Mesothelial cell of epicardium (in vitro differentiated cells): ENCODE data around the gene NPHP4. TPM values are rescaled to one million over a fixed set of nuclear protein-coding genes. Genes with fewer than 3 reads are reported as not detected.

Experiments
- DNase-seq, 2 experiments: peaks; one replicate each; pipeline ENCODE4 v3.0.0; 2021; ENCODE audit warnings: low spot score in 2 of 2; ENCODE audit not compliant: unreplicated experiment in 2 of 2
- H3K27ac Mint-ChIP-seq: 2 replicates; pipeline ENCODE4 v1.8.0; 2021; ENCODE audit warnings: mixed read lengths
- H3K27me3 Mint-ChIP-seq: 2 replicates; pipeline ENCODE4 v1.8.0; 2021; ENCODE audit warnings: low read depth, mixed read lengths
- H3K36me3 Mint-ChIP-seq: 2 replicates; pipeline ENCODE4 v1.8.0; 2021; ENCODE audit warnings: mixed read lengths
- H3K4me1 Mint-ChIP-seq: 2 replicates; pipeline ENCODE4 v1.8.0; 2021; ENCODE audit warnings: mixed read lengths
- H3K4me3 Mint-ChIP-seq: 2 replicates; pipeline ENCODE4 v1.8.0; 2021; ENCODE audit warnings: mild to moderate bottlenecking, moderate library complexity, mixed read lengths
- H3K9me3 Mint-ChIP-seq: 2 replicates; pipeline ENCODE4 v1.8.0; 2021; ENCODE audit warnings: mixed read lengths
- CTCF ChIP-seq: fragments of 200-600 bp; sonication (generic); IDR thresholded peaks from one replicate; pipeline ENCODE4 v1.5.0; 2021; ENCODE audit warnings: antibody characterized with exemption; ENCODE audit not compliant: unreplicated experiment
- total RNA-seq: library from RNA; stranded (reverse); gene quantifications from 3 replicates; pipeline ENCODE4 v1.2.1, GENCODE V29; 2021

NPHP4 gene
- total RNA-seq, 1 donor from 2014 or later = 16.4 TPM

- Mint-ChIP-seq H3K4me1 (peaks cover 13% of the 10 kb centered on the region), H3K9me3 (no peaks in the 10 kb centered on the region), H3K27me3 (peaks cover 4% of the 10 kb centered on the region), H3K27ac (no peak overlapping the region), H3K36me3 (no peaks in the 10 kb centered on the region), H3K4me3 (no peak overlapping the region)
- no peak for DNase-seq
- TF ChIP-seq CTCF = no peak
These were observed 8.4 kb upstream of the NPHP4 start for GRCh38 chr1:6000444-6001288.

- no peak for DNase-seq
- no peaks in the 10 kb centered on the region for H3K9me3 Mint-ChIP-seq
- no peak overlapping the region for H3K4me3 Mint-ChIP-seq
- H3K27ac Mint-ChIP-seq = no peak overlapping the region
- peaks cover 13% of the 10 kb centered on the region for H3K4me1 Mint-ChIP-seq
- no peak for TF ChIP-seq CTCF
- H3K36me3 Mint-ChIP-seq = no peaks in the 10 kb centered on the region
- H3K27me3 Mint-ChIP-seq = peaks cover 4% of the 10 kb centered on the region
These were observed 7.7 kb upstream of the NPHP4 start for GRCh38 chr1:5999711-6000443.

DNA sequence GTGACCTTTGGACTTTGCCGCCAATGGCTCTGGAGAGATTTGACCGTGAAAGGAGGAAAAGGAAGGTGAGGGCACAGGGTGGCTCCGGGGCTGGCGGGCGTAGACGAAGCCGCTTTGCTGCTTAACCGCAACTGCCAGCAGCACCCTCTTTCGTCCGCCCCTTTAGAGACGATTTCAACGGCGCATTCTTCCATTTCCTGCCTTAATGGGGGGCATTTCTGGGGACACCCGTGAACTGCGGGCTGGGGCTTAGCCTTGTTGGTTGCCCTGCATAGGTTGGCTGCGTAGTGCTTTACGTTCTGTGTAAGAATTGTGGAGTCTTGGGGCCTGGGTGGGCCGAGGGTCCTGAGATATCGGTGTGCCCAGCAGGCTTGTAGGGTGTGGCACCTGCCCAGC, 6.7 kb upstream of the NPHP4 start:
- Mint-ChIP-seq H3K27me3 (peaks cover 10% of the 10 kb centered on the region), H3K36me3 (no peaks in the 10 kb centered on the region), H3K4me3 (no peak overlapping the region), H3K4me1 (peaks cover 9% of the 10 kb centered on the region), H3K9me3 (no peaks in the 10 kb centered on the region), H3K27ac (no peak overlapping the region)
- no peak for DNase-seq
- TF ChIP-seq CTCF = no peak

DNA sequence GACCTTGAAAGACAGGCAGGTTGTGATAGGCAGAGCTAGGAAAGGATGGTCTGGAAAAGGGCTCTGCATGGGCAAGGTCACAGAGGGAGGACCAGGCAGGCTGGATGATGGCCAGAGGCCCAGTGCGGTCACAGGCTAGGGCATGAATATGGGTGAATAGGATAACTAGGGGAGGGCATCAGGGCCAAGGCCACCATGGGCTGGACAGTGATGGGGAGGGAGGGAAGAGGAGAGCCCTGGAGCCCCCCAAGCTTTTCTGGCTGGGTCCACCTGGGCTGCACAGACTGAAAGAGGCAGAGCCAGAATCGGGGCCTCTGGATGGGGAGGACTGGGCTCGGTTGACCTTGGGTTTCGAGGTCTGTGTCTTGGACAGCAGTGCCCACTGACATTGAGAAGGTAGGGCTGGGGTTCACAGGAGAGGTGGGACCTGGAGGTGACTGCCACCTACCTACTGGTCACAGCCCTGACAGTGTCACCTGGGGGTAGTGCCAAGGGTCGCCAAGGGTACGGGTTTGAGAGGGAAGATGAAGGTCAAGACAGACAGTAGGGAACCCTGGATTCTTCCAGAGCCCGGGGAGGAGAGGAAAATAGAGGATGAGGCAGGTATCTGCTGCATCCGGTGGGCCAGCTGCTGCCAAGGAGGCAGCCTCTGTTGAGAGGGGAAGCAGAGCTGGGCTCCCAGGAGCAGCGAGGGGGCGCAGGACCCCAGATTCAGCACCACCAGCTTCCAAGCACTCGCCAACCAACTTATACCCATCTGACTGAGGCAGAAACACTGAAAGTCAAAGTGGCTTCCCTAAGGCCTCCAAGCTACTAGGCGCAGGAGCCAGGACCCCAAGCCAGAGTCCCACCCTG, 6.1 kb upstream of the NPHP4 start:
- H3K27ac Mint-ChIP-seq = no peak overlapping the region
- no peaks in the 10 kb centered on the region for H3K9me3 Mint-ChIP-seq
- peaks cover 14% of the 10 kb centered on the region for H3K27me3 Mint-ChIP-seq
- TF ChIP-seq CTCF = no peak
- H3K36me3 Mint-ChIP-seq = no peaks in the 10 kb centered on the region
- H3K4me1 Mint-ChIP-seq = peaks cover 9% of the 10 kb centered on the region
- H3K4me3 Mint-ChIP-seq = no peak overlapping the region
- no peak for DNase-seq

- H3K27me3 Mint-ChIP-seq = peaks cover 18% of the 10 kb centered on the region
- H3K36me3 Mint-ChIP-seq = no peaks in the 10 kb centered on the region
- TF ChIP-seq CTCF = no peak
- no peak for DNase-seq
- H3K27ac Mint-ChIP-seq = no peak overlapping the region
- no peaks in the 10 kb centered on the region for H3K9me3 Mint-ChIP-seq
- peaks cover 13% of the 10 kb centered on the region for H3K4me1 Mint-ChIP-seq
- H3K4me3 Mint-ChIP-seq = no peak overlapping the region
These were observed 5.1 kb upstream of the NPHP4 start for GRCh38 chr1:5997316-5997715.
